HEK293 (cell line): ENCODE measurements around the gene ZC3H10.

Experiments used
- HOXD13 ChIP-seq: sonication (generic); formaldehyde crosslinking; IDR thresholded peaks from 2 replicates; pipeline ENCODE4 v1.8.0; 2022; ENCODE audit warnings: missing genetic modification reagents, borderline replicate concordance
- KLF1 ChIP-seq: fragments of 450-650 bp; formaldehyde crosslinking; IDR thresholded peaks from 2 replicates; pipeline ENCODE4 v1.5.1; 2016; ENCODE audit warnings: missing biosample characterization, missing genetic modification characterization
- OSR2 ChIP-seq: fragments of 450-650 bp; formaldehyde crosslinking; IDR thresholded peaks from 2 replicates; pipeline ENCODE4 v1.5.1; 2016; ENCODE audit warnings: missing biosample characterization, missing genetic modification characterization
- SP2 ChIP-seq: fragments of 450-650 bp; formaldehyde crosslinking; IDR thresholded peaks from 2 replicates; pipeline ENCODE4 v1.5.1; 2016; ENCODE audit warnings: missing biosample characterization, missing genetic modification characterization
- SP3 ChIP-seq: fragments of 450-650 bp; formaldehyde crosslinking; IDR thresholded peaks from 2 replicates; pipeline ENCODE4 v1.5.1; 2016; ENCODE audit warnings: missing biosample characterization, missing genetic modification characterization
- ZBTB1 ChIP-seq: fragments of 450-650 bp; formaldehyde crosslinking; IDR thresholded peaks from 2 replicates; pipeline ENCODE4 v1.5.1; 2016; ENCODE audit warnings: missing biosample characterization, missing genetic modification characterization
- ZFP3 ChIP-seq: fragments of 450-650 bp; formaldehyde crosslinking; IDR thresholded peaks from 2 replicates; pipeline ENCODE4 v1.5.1; 2016; ENCODE audit warnings: low read depth, missing biosample characterization, missing genetic modification characterization
- ZFP37 ChIP-seq: fragments of 450-650 bp; formaldehyde crosslinking; IDR thresholded peaks from 2 replicates; pipeline ENCODE4 v1.5.1; 2016; ENCODE audit warnings: missing biosample characterization, missing genetic modification characterization
- ZNF138 ChIP-seq: fragments of 450-650 bp; formaldehyde crosslinking; IDR thresholded peaks from 2 replicates; pipeline ENCODE4 v1.5.1; 2016; ENCODE audit warnings: missing biosample characterization, missing genetic modification characterization, borderline replicate concordance
- ZNF140 ChIP-seq: fragments of 450-650 bp; formaldehyde crosslinking; IDR thresholded peaks from 2 replicates; pipeline ENCODE4 v1.5.1; 2016; ENCODE audit warnings: missing biosample characterization, missing genetic modification characterization
- ZNF211 ChIP-seq: fragments of 450-650 bp; formaldehyde crosslinking; IDR thresholded peaks from 2 replicates; pipeline ENCODE4 v1.5.1; 2016; ENCODE audit warnings: low read depth, missing biosample characterization, missing genetic modification characterization
- ZNF221 ChIP-seq: fragments of 450-650 bp; formaldehyde crosslinking; IDR thresholded peaks from 2 replicates; pipeline ENCODE4 v1.5.1; 2017; ENCODE audit warnings: missing biosample characterization, missing genetic modification characterization, borderline replicate concordance
- ZNF280C ChIP-seq: fragments of 450-650 bp; formaldehyde crosslinking; IDR thresholded peaks from 2 replicates; pipeline ENCODE4 v1.5.1; 2016; ENCODE audit warnings: missing biosample characterization, missing genetic modification characterization
- ZNF350 ChIP-seq: fragments of 450-650 bp; formaldehyde crosslinking; IDR thresholded peaks from 2 replicates; pipeline ENCODE4 v1.5.0; 2017; ENCODE audit warnings: missing biosample characterization, mild to moderate bottlenecking, missing genetic modification characterization
- ZNF433 ChIP-seq: fragments of 450-650 bp; formaldehyde crosslinking; IDR thresholded peaks from 2 replicates; pipeline ENCODE4 v1.5.1; 2016; ENCODE audit warnings: missing biosample characterization, missing genetic modification characterization, low read depth
- ZNF488 ChIP-seq: fragments of 450-650 bp; formaldehyde crosslinking; IDR thresholded peaks from 2 replicates; pipeline ENCODE4 v1.5.1; 2016; ENCODE audit warnings: missing biosample characterization, missing genetic modification characterization
- ZNF626 ChIP-seq: fragments of 450-650 bp; sonication (Bioruptor Pico); formaldehyde crosslinking; IDR thresholded peaks from 2 replicates; pipeline ENCODE4 v1.5.1; 2018; ENCODE audit warnings: missing biosample characterization, missing genetic modification characterization, inconsistent platforms
- ZNF664 ChIP-seq: fragments of 450-650 bp; formaldehyde crosslinking; IDR thresholded peaks from 2 replicates; pipeline ENCODE4 v1.5.1; 2016; ENCODE audit warnings: missing biosample characterization, missing genetic modification characterization
- ZNF76 ChIP-seq: fragments of 450-650 bp; formaldehyde crosslinking; IDR thresholded peaks from 2 replicates; pipeline ENCODE4; 2016; ENCODE audit warnings: low read depth, missing biosample characterization, missing genetic modification characterization, borderline replicate concordance
- ZNF768 ChIP-seq: fragments of 450-650 bp; formaldehyde crosslinking; IDR thresholded peaks from 2 replicates; pipeline ENCODE4 v1.5.1; 2018; ENCODE audit warnings: missing biosample characterization, mild to moderate bottlenecking, missing genetic modification characterization
- ZNF785 ChIP-seq: fragments of 450-650 bp; formaldehyde crosslinking; IDR thresholded peaks from 2 replicates; pipeline ENCODE4 v1.5.1; 2016; ENCODE audit warnings: missing biosample characterization, missing genetic modification characterization
- TF ChIP-seq, protein P1 (sequence below): fragments of 450-650 bp; formaldehyde crosslinking; IDR thresholded peaks from 2 replicates; pipeline ENCODE4 v1.5.1; 2016; ENCODE audit warnings: missing biosample characterization, missing genetic modification characterization, borderline replicate concordance
- TF ChIP-seq, protein P2 (sequence below): fragments of 450-650 bp; formaldehyde crosslinking; IDR thresholded peaks from 2 replicates; pipeline ENCODE4 v1.5.1; 2016; ENCODE audit warnings: missing biosample characterization, missing genetic modification characterization
- TF ChIP-seq, protein P3 (sequence below): fragments of 450-650 bp; formaldehyde crosslinking; IDR thresholded peaks from 2 replicates; pipeline ENCODE4 v1.5.1; 2016; ENCODE audit warnings: missing biosample characterization, missing genetic modification characterization, borderline replicate concordance

The ZC3H10 gene

DNA sequence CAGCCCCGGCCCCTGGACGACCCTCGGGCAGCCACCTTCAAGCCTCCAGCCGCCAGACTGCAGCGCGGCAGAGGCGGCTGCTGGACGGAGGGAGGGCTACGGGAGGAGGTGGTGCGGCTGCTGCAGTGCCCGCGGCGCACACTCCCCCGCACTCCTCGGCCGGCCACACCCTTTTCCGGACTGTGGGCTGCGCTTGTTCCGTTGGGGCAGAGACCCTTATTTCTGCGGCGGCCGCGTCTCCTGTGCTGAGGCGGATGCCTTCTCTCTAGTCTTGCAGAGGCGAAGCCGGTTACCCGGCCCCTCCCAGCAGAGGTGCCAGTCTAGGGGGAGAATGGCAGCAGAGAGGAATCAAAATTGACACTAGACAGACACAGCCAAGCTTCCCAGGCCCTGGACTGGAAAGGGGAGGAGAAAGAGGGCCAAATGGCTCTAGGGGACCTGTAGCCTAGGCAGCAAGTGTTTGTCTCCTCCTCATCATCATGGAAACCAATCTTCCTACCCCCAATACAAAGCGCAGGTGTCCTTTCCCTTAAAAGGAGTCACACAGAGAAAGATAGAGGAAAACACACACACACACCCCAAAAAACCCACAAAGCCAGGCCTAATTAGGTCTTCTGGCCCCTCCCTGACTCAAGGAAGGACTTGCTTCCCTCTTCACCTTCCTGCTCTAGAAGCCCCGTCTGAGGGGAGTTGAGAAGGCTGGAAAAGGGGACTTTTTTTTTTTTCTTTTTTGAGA lies 11.3 kb downstream of the ZC3H10 start (continued):
- TF ChIP-seq, protein P1, sequence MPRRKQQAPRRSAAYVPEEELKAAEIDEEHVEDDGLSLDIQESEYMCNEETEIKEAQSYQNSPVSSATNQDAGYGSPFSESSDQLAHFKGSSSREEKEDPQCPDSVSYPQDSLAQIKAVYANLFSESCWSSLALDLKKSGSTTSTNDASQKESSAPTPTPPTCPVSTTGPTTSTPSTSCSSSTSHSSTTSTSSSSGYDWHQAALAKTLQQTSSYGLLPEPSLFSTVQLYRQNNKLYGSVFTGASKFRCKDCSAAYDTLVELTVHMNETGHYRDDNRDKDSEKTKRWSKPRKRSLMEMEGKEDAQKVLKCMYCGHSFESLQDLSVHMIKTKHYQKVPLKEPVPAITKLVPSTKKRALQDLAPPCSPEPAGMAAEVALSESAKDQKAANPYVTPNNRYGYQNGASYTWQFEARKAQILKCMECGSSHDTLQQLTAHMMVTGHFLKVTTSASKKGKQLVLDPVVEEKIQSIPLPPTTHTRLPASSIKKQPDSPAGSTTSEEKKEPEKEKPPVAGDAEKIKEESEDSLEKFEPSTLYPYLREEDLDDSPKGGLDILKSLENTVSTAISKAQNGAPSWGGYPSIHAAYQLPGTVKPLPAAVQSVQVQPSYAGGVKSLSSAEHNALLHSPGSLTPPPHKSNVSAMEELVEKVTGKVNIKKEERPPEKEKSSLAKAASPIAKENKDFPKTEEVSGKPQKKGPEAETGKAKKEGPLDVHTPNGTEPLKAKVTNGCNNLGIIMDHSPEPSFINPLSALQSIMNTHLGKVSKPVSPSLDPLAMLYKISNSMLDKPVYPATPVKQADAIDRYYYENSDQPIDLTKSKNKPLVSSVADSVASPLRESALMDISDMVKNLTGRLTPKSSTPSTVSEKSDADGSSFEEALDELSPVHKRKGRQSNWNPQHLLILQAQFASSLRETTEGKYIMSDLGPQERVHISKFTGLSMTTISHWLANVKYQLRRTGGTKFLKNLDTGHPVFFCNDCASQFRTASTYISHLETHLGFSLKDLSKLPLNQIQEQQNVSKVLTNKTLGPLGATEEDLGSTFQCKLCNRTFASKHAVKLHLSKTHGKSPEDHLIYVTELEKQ (tag by site-specific recombination), result no peak
- TF ChIP-seq KLF1 (tag by site-specific recombination) (peak; percentile 91), ZNF626 (tag by site-specific recombination) (no peak), HOXD13 (CRISPR knock-in tag) (no peak), SP2 (tag by site-specific recombination) (peak; percentile 75), ZNF211 (tag by site-specific recombination) (no peak), ZNF664 (tag by site-specific recombination) (no peak), ZNF768 (tag by site-specific recombination) (no peak), ZNF138 (tag by site-specific recombination) (no peak), ZFP37 (tag by site-specific recombination) (no peak), ZNF280C (tag by site-specific recombination) (no peak), ZNF221 (no peak), ZNF785 (0 out of 2 replicates have a peak, but pooled peaks have one; percentile 25), OSR2 (peak; percentile 51), SP3 (tag by site-specific recombination) (peak; percentile 59), ZNF76 (tag by site-specific recombination) (no peak), ZNF488 (tag by site-specific recombination) (no peak), ZNF350 (tag by site-specific recombination) (no peak), ZBTB1 (no peak), ZFP3 (no peak), ZNF140 (tag by site-specific recombination) (no peak), ZNF433 (tag by site-specific recombination) (no peak)
- TF ChIP-seq, protein P2, sequence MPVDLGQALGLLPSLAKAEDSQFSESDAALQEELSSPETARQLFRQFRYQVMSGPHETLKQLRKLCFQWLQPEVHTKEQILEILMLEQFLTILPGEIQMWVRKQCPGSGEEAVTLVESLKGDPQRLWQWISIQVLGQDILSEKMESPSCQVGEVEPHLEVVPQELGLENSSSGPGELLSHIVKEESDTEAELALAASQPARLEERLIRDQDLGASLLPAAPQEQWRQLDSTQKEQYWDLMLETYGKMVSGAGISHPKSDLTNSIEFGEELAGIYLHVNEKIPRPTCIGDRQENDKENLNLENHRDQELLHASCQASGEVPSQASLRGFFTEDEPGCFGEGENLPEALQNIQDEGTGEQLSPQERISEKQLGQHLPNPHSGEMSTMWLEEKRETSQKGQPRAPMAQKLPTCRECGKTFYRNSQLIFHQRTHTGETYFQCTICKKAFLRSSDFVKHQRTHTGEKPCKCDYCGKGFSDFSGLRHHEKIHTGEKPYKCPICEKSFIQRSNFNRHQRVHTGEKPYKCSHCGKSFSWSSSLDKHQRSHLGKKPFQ (tag by site-specific recombination), result no peak
- TF ChIP-seq, protein P3, sequence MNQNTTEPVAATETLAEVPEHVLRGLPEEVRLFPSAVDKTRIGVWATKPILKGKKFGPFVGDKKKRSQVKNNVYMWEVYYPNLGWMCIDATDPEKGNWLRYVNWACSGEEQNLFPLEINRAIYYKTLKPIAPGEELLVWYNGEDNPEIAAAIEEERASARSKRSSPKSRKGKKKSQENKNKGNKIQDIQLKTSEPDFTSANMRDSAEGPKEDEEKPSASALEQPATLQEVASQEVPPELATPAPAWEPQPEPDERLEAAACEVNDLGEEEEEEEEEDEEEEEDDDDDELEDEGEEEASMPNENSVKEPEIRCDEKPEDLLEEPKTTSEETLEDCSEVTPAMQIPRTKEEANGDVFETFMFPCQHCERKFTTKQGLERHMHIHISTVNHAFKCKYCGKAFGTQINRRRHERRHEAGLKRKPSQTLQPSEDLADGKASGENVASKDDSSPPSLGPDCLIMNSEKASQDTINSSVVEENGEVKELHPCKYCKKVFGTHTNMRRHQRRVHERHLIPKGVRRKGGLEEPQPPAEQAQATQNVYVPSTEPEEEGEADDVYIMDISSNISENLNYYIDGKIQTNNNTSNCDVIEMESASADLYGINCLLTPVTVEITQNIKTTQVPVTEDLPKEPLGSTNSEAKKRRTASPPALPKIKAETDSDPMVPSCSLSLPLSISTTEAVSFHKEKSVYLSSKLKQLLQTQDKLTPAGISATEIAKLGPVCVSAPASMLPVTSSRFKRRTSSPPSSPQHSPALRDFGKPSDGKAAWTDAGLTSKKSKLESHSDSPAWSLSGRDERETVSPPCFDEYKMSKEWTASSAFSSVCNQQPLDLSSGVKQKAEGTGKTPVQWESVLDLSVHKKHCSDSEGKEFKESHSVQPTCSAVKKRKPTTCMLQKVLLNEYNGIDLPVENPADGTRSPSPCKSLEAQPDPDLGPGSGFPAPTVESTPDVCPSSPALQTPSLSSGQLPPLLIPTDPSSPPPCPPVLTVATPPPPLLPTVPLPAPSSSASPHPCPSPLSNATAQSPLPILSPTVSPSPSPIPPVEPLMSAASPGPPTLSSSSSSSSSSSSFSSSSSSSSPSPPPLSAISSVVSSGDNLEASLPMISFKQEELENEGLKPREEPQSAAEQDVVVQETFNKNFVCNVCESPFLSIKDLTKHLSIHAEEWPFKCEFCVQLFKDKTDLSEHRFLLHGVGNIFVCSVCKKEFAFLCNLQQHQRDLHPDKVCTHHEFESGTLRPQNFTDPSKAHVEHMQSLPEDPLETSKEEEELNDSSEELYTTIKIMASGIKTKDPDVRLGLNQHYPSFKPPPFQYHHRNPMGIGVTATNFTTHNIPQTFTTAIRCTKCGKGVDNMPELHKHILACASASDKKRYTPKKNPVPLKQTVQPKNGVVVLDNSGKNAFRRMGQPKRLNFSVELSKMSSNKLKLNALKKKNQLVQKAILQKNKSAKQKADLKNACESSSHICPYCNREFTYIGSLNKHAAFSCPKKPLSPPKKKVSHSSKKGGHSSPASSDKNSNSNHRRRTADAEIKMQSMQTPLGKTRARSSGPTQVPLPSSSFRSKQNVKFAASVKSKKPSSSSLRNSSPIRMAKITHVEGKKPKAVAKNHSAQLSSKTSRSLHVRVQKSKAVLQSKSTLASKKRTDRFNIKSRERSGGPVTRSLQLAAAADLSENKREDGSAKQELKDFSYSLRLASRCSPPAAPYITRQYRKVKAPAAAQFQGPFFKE (tag by site-specific recombination), result no peak
